Stomach (tissue), 9 donors: ENCODE results near the gene ATP8A2. TPM values are rescaled to one million over a fixed set of nuclear protein-coding genes. Genes with fewer than 3 reads are reported as not detected.

Experiments
- DNase-seq, 2 donors: peaks; one replicate each; pipeline versions ENCODE4 v3.0.0 to v3.0.0-alpha.2; 2013 to 2019
- H3K27ac ChIP-seq, 5 donors: fragments of 200-600 bp in 4 of 5; sonication (generic) in 4 of 5; one replicate each; pipeline ENCODE4 v1.5.1; 2013 to 2019; ENCODE audit warnings: mild to moderate bottlenecking in 1 of 5, moderate library complexity in 1 of 5
- H3K27me3 ChIP-seq, 3 donors: fragments of 200-600 bp; sonication (generic); one replicate each; pipeline ENCODE4 v1.5.1; 2017 to 2019; ENCODE audit warnings: mixed run types in 1 of 3
- H3K36me3 ChIP-seq, 4 donors: fragments of 200-600 bp; sonication (generic); 1 replicate in 3 of 4; 2 replicates in 1 of 4; pipeline ENCODE4 v1.5.1; 2016 to 2019
- H3K4me1 ChIP-seq, 4 donors: fragments of 200-600 bp; sonication (generic); one replicate each; pipeline ENCODE4 v1.5.1; 2016 to 2019
- H3K4me3 ChIP-seq, 4 donors: fragments of 200-600 bp; sonication (generic) in 3 of 4; one replicate each; pipeline ENCODE4 v1.5.1; 2016 to 2019; ENCODE audit warnings: mild to moderate bottlenecking in 1 of 4
- H3K9me3 ChIP-seq, 4 donors: fragments of 200-600 bp; sonication (generic); one replicate each; pipeline ENCODE4 v1.5.1; 2016 to 2019
- EP300 ChIP-seq: sonication (generic); formaldehyde crosslinking; IDR thresholded peaks from one replicate; pipeline ENCODE4 v1.6.1; 2017; ENCODE audit warnings: antibody characterized with exemption
- POLR2A ChIP-seq, 4 donors: fragments of 450-650 bp; IDR thresholded peaks; one replicate each; pipeline ENCODE4 v1.6.1; 2016; ENCODE audit warnings: antibody characterized with exemption in 4 of 4, control low read depth in 2 of 4, mild to moderate bottlenecking in 1 of 4, moderate library complexity in 1 of 4
- POLR2AphosphoS5 ChIP-seq, 3 donors: sonication (generic); formaldehyde crosslinking; IDR thresholded peaks; one replicate each; pipeline ENCODE4 v1.6.1; 2016; ENCODE audit warnings: antibody characterized with exemption in 3 of 3
- WGBS, 5 donors: extraction: QIAGEN DNeasy Blood & Tissue Kit in 3 of 5; methylation state at CpG; one replicate each; pipeline versions ENCODE4 v1.1.5 to v1.1.7; 2013 to 2018; 5-methylcytosine and 5-hydroxymethylcytosine counted together
- intact Hi-C: fragments of 100-400 bp; cut with DNase I; formaldehyde crosslinking; loops from one replicate; pipeline ENCODE4 v1.15.1; 2023; ENCODE audit warnings: low total_unique reads
- polyA plus RNA-seq, 3 donors: library from polyadenylated mRNA; stranded (reverse); fragments of 200-250 nt; gene quantifications; one replicate each; pipeline ENCODE4 v1.2.3, GENCODE V29; 2013
- total RNA-seq, 5 donors: library from RNA; depleted of rRNA; stranded (reverse); fragments of >200 nt; gene quantifications; one replicate each; pipeline versions ENCODE4 v1.1.0 to v1.2.3, GENCODE V29; 2014 to 2016
- TF ChIP-seq, protein P1 (sequence below), 7 experiments: fragments of 450-650 bp in 4 of 7; fragments of 200-600 bp in 3 of 7; sonication (generic) in 3 of 7; IDR thresholded peaks; one replicate each; pipeline ENCODE4 v1.5.1; 2016 to 2019; ENCODE audit warnings: antibody characterized with exemption in 7 of 7, control low read depth in 2 of 7, mild to moderate bottlenecking in 1 of 7
- donor health status: healthy with polysubstance abuse.
- donor health status: Bipolar disorder and iron deficiency.
- donor health status: healthy.

The ATP8A2 gene
- total and polyA plus RNA-seq, 8 donors = 0.12 to 3.5 (median 0.20) TPM; not detected in 3

- DNase-seq = no peak
- Histone ChIP-seq H3K4me3 (no peak overlapping the region), H3K27ac (no peak overlapping the region), H3K4me1 (no peaks in the 10 kb centered on the region), H3K9me3 (no peaks in the 10 kb centered on the region), H3K36me3 (no peaks in the 10 kb centered on the region), H3K27me3 (no peaks in the 10 kb centered on the region)
- intact Hi-C loops = no loop called here
- TF ChIP-seq POLR2A (IDR thresholded peaks at IDR 0.05) (no peak), POLR2AphosphoS5 (IDR thresholded peaks at IDR 0.05) (no peak), EP300 (no peak)
- TF ChIP-seq, protein P1, sequence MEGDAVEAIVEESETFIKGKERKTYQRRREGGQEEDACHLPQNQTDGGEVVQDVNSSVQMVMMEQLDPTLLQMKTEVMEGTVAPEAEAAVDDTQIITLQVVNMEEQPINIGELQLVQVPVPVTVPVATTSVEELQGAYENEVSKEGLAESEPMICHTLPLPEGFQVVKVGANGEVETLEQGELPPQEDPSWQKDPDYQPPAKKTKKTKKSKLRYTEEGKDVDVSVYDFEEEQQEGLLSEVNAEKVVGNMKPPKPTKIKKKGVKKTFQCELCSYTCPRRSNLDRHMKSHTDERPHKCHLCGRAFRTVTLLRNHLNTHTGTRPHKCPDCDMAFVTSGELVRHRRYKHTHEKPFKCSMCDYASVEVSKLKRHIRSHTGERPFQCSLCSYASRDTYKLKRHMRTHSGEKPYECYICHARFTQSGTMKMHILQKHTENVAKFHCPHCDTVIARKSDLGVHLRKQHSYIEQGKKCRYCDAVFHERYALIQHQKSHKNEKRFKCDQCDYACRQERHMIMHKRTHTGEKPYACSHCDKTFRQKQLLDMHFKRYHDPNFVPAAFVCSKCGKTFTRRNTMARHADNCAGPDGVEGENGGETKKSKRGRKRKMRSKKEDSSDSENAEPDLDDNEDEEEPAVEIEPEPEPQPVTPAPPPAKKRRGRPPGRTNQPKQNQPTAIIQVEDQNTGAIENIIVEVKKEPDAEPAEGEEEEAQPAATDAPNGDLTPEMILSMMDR (IDR thresholded peaks at IDR 0.05) = no peak
Observed at GRCh38 chr13:25867038-25867437, 495.3 kb downstream of the ATP8A2 start.

GRCh38 chr13:25868490-25868889, 496.7 kb downstream of the ATP8A2 start:
- TF ChIP-seq, protein P1 (IDR thresholded peaks at IDR 0.05) = no peak
- TF ChIP-seq POLR2AphosphoS5 (IDR thresholded peaks at IDR 0.05) = no peak
- no peak for TF ChIP-seq EP300
- TF ChIP-seq POLR2A (IDR thresholded peaks at IDR 0.05) = no peak
- Histone ChIP-seq H3K4me1 (no peaks in the 10 kb centered on the region), H3K36me3 (no peaks in the 10 kb centered on the region), H3K27ac (no peak overlapping the region), H3K27me3 (no peaks in the 10 kb centered on the region), H3K9me3 (no peaks in the 10 kb centered on the region), H3K4me3 (no peak overlapping the region)
- 86 to 89% (median 89%) methylated on average over 5 of the region's 5 CpGs for WGBS, 5 donors
- intact Hi-C loops = no loop called here
- no peak for DNase-seq

GRCh38 chr13:25869941-25870340, 498.2 kb downstream of the ATP8A2 start:
- H3K27me3 ChIP-seq = no peaks in the 10 kb centered on the region

GRCh38 chr13:25871389-25872125, 499.8 kb downstream of the ATP8A2 start:
- Histone ChIP-seq H3K4me1 (no peaks in the 10 kb centered on the region), H3K27ac (no peak overlapping the region), H3K36me3 (no peaks in the 10 kb centered on the region), H3K27me3 (no peaks in the 10 kb centered on the region), H3K9me3 (no peaks in the 10 kb centered on the region), H3K4me3 (no peak overlapping the region)
- no peak for TF ChIP-seq EP300
- TF ChIP-seq POLR2AphosphoS5 (IDR thresholded peaks at IDR 0.05) = no peak
- no peak for TF ChIP-seq POLR2A (IDR thresholded peaks at IDR 0.05)
- TF ChIP-seq, protein P1 (IDR thresholded peaks at IDR 0.05) = no peak
- intact Hi-C loops = no loop called here
- WGBS, 5 donors = 78 to 94% (median 94%) methylated on average over 7 to 11 of the region's 11 CpGs
- no peak for DNase-seq

More at GRCh38 chr13:25869941-25870340, 498.2 kb downstream of the ATP8A2 start:
- H3K27ac ChIP-seq = no peak overlapping the region
- intact Hi-C loops = no loop called here
- no peaks in the 10 kb centered on the region for H3K36me3 ChIP-seq
- no peak overlapping the region for H3K4me3 ChIP-seq
- 80 to 88% (median 84%) methylated on average over 12 of the region's 12 CpGs for WGBS, 5 donors
- no peaks in the 10 kb centered on the region for H3K4me1 ChIP-seq
- no peak for DNase-seq
- no peaks in the 10 kb centered on the region for H3K9me3 ChIP-seq
- TF ChIP-seq POLR2AphosphoS5 (IDR thresholded peaks at IDR 0.05) (no peak), EP300 (no peak), POLR2A (IDR thresholded peaks at IDR 0.05) (no peak)
- TF ChIP-seq, protein P1 (IDR thresholded peaks at IDR 0.05) = no peak
